ENCODE data around the gene RAE1.

RAE1 gene

DNA sequence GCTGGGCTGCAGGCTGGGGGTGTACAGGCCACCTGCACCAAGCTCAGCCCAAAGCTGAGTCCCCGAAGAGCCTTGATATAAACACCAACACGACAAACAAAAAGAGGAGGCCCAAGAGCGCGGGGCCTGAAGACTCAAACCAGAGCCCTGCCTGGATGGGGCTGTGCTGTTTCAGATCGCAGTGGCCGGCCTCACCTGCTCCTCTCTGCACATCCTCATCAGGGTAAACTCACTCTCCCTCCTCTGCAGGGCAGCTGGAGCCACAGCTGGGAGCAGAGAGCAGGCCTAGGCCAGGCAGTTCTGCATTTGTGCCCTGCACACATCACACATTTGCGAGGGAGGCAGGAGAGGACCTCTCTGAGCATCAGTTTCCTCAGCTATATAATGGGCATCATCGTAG is 36.4 kb downstream of the RAE1 start:
- DNase-seq: no peak

- DNase-seq: no peak
Measured at GRCh38 chr20:57387945-57388371, 36.9 kb downstream of the RAE1 start.

- peak; percentile 88 for DNase-seq
Measured at GRCh38 chr20:57388953-57389694, 38.1 kb downstream of the RAE1 start.

GRCh38 chr20:57389695-57390603 is 38.9 kb downstream of the RAE1 start:
- DNase-seq: no peak

DNA sequence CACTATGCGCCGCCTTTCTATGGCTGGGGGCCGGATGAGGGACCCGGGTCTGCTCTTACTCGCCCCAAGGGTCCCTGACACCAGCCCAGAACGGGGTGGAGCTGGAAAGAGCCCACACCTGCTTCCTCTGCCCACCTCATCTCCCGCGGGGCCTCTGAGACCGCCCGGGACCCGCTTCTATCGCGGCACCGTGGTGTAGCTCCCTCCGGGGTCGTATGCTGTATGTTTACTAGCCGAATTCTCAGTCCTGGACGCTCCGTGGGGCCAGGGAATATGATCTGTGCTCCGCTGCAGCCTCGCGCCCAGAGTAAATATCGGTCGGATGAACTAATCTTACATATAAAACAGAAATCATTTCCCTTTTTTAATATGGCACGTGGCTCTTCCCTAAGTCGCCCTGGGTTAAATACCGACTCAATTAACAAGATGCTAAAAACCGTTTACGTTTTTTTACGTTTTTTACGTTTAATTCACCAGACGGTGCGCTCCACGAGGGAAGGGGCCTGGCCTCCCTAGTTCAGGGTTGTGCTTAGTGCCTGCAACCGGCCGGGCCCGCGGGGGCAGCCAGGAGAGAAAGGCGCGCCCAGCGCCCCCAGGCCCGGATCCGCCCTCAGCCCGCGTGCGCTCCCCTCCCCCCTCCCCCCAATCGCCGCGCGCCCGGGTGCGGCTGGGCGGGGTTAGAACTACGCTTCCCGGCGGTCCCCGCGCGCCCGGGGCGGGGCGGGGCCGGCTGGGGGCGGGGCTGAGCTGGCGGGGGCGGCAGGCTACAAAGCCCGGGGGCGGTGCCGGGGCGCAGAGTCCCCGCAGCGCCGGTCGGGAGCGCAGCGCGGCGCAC is 39.8 kb downstream of the RAE1 start, which contains the start of gene RBM38:
TSS of gene RBM38 (plus strand) at position 793 of the 835 bp plus-strand sequence. CDS start 186 bp downstream, outside the sequence.
- DNase-seq: peak; percentile 71

DNA sequence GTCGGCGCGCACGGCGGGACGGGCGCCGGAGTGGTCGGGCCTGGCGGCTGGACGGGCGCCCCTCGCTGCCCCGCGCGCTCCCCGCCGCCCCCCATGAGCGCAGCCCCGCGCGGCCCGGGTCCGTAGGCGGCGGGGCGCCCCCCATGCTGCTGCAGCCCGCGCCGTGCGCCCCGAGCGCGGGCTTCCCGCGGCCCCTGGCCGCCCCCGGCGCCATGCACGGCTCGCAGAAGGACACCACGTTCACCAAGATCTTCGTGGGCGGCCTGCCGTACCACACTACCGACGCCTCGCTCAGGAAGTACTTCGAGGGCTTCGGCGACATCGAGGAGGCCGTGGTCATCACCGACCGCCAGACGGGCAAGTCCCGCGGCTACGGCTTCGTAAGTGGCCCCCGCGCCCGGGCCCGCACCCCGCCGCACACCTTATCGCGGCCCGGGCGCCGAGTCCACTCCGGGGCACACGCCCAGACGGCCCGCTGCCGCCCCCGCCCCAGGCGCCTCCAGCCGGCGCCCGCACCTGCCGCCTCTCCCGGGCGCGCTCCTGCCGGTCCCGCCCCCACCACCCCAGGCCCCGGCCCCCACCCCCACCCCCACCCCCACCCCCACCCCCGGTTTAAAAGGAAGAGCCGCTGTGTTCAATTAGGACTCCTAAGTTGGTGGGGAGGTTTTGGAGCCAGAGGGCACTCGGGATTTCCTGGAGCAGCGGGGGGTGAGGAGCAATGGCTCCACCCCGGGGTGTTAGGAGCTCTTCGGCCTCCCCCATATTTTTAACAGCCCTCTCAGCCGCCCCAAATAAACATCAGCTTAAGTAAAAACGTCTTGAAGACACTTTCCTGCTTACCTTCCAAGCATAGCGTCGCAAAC is 40.6 kb downstream of the RAE1 start:
- DNase-seq: peak; percentile 49

- no peak for DNase-seq
Measured at GRCh38 chr20:57392512-57393271, 41.6 kb downstream of the RAE1 start.

- DNase-seq: no peak
Measured at GRCh38 chr20:57393321-57394120, 42.5 kb downstream of the RAE1 start.

DNA sequence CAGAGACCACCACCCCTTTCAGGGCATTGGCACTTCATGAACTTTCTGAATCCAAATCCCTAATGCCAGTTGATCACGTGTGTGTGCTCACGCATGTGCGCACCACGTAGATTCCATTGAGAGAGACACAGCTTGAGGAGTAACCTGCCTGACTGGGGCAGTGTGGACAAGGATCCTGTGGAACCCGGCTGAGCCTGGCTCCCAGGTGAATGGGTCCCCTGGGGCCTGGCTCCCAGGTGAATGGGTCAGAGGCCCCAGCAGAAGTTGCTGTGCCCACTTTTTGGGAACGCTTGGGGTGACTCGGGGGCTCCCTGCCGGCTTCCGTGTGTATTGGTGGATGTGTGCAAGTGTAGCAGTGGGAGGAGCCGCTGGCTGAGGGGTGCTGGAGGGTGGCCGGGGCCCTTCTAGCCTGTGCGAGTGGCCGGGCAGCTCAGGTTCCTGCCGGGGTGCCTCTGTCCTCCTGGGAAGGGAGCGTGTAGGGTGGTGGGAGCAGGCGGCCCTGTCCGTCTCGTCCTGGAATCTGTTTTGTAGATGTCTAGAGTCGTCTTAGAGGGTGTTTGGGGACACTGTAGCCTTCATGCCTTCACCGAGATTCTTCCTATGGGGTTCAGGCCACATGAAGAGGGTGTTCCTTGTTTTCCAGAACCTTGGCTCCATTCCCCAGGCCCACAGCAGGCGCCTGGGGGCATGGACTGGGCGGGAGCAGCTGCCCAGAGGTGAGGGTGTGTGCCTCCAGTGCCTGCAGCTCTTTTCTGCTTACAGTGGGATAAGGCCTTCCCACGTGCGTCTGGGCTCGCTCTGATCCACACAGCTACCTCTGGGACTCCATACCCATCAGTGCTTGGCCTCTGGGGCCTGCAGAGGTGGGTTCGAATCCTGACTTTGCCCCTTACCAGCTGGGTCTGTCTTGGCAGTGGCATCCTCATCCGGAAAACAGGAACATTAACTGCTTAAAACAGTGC is 43.3 kb downstream of the RAE1 start:
- no peak for DNase-seq

DNA sequence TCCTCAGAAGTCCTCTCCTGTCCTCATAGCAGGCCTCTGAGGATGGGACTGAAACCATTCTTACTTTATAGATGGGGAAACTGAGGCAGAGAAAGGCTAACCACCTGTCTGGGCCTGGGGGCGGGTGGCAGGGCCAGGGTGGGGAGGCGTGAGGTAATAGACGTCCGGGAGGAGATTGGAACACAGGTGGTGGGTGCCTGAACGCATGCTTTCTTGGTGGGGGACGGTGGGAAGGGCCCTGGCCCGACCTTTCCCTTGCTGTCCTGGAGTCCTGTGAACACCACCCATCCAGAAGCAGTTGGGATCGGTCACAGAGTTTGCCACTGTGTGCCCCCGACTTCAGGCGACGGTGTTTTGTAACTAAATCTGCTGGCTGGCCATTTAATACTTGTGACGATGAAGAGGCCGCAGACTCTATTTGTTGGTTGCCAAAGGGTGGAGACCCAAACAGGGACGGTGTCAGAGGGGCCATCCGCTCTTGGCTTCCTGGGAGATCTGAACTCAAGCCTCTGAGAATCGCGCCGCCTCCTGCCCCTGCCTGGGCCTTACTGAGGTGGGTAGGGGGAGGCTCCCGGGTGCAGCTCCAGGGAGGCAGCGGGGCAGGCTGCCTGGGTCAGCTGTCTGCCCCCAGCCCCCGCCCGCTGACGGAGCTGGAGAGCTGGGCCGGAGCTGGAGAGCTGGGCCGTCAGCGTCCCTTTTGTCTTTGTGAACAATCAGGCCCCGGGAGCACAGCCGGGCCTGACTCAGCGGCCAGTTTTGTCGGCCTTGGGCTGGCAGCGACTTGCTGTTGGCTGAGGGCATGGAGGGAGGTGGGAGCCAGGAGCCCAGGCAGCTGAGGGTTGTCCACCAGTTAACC is 44.3 kb downstream of the RAE1 start:
- no peak for DNase-seq

DNA sequence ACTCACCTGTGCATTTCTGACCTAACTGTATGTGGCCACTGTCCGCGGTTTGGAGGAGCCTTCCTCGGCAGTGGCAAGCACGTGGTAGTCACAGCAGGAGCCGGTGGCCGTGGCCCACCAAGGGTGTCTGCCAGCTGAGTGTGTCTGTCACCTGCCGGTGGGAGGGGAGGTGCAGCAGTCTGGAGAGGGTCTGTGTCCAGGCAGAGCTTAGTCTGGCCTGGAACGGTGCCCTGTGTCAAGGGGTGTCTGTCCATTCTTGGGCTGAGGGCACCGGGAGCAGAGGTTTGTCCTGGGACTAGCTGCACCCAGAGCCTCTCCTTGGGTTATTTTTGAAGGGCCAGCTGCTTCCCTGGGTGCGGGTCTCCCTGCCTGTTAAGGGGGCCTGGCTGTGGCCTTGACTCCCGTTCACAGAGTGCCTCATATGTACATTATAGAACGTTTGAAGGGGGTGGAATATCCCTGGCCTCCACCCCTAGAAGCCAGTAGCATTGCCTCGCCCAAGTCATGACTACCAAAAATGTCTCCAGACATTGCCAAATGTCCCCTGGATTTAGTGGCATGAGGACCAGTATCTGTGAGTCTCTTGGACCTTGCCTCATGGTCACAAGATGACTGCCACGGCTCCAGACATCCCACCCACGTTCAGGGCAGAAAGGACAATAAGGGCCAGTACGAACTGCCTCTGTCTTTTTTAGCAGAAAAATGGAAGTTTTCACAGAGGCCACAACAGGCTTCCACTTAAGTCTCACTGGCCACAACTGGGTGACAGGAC is 45.3 kb downstream of the RAE1 start:
- no peak for DNase-seq

DNA sequence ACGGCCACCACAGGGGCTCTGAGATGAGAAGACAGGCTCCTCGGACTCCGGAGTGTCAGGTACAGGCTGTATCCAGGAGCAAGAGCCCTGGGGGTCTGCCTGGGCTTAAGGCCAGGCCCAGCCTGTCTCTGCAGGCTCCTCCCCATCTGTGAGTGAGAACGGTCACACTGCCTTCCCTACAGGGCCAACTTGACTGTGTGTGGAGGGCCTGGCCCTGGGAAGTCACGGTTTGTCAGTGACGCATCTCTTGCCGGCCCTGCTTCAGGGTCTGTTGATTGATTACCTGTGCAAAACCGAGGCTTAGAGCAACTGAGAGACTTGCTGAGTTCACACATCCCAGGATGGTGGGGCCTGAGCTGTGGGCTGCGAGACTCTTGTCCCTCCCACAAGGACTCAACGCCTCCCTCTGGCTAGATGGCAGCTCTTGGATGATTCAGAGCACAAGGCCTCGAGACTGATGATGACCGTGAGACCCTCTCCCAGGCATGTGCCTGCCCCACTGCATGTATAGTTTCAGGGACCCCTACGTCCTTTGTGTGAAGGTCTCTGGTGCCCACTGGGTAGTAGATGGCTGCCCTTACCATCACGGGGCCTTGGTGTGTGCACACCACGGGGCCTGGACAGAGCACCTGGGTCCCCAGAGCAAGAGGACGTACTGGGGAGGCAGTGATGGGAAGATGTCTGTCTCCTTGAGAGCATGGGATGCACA is 46.1 kb downstream of the RAE1 start:
- no peak for DNase-seq

DNA sequence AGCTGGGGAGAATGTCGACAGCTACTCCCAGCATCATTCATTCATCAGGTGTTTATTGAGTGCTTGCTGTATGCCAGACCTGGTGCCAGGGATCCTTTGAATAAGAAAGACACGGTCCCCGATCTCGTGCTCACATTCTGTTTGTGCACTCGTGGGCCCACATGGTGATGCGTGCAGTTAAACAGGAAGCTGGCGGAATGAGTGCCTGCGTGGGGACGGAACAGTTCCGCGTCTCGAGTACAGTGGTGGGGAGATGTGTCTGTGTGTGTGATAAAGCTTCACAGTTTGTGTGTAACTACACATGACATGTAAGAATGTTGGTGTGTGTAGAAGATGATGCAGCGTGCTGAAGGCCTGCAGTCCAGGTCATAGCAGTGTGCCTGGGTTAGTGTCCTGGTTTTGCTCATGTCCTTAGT is 46.6 kb downstream of the RAE1 start:
- no peak for DNase-seq

DNA sequence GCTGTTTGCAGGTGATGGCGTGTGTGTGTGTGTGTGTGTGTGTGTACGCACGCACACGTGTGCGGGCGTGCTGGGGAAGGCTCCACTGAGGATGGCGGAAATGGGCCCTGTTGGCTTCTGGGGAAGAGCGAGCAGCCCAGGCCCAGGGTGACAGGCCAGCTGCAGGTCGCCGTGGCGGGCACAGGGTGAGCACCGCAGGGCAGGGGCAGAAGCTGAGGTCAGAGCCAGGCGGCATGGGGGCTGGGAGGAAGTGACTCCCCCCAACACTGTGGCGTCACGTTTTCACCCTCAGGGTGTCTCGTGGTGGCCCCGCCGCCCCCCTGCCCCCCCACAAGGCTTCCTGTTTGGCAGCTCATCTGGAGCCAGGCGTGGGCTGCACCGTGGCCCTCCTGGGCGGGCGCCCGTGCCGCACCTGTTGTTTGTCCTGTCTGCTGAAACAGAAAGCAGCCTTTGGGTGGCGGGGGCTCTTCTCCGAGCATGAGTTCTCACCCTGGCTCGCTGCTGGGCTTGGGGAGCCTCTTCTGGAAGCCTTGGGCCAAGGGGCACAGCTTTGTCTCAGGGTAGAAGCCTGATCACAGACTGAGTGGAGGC is 47.3 kb downstream of the RAE1 start:
- no peak for DNase-seq

DNA sequence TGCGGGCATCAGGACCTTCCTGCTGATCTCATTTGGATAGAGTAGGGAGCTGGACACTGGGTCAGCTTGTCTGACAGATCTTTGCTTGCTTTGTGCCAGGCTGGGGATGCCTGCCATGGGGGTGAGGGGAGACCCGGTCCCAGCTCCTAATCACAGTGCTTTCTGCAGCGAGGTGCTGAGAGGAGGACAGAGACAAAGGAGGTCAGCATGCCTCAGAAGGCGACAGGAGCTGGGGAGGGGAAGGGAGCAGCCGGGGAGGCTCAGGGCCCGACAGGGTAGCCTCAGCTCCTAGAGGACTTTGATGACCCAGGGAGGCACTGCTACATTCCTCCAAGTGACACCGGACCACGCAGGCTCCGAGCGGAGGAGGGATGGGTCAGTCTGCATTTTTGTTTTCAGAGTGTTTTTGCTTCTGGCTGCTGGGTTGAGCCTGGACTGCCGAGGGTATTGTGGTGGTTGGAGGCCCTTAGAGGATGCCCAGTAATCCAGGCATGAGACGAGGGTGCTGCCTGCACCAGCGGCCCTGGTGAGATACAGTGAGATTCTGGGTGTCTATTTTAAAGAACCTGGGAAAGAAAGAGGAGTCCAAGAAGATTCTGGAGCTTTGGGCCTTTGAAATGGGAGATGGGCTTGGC is 48.0 kb downstream of the RAE1 start:
- DNase-seq: no peak
